Measurements from ENCODE around the gene ANKRD65. TPM values are rescaled to one million over a fixed set of nuclear protein-coding genes. Genes with fewer than 3 reads are reported as not detected.
"Not testable (repeated sequence)": the region's sequence is repeated elsewhere in the genome, so short reads cannot be mapped to it uniquely, and the experiment has no call there.

The ANKRD65 gene
- total and polyA plus RNA-seq, 3 donors from 2014 or later: 10.0 to 14.7 (median 10.4) TPM

DNA sequence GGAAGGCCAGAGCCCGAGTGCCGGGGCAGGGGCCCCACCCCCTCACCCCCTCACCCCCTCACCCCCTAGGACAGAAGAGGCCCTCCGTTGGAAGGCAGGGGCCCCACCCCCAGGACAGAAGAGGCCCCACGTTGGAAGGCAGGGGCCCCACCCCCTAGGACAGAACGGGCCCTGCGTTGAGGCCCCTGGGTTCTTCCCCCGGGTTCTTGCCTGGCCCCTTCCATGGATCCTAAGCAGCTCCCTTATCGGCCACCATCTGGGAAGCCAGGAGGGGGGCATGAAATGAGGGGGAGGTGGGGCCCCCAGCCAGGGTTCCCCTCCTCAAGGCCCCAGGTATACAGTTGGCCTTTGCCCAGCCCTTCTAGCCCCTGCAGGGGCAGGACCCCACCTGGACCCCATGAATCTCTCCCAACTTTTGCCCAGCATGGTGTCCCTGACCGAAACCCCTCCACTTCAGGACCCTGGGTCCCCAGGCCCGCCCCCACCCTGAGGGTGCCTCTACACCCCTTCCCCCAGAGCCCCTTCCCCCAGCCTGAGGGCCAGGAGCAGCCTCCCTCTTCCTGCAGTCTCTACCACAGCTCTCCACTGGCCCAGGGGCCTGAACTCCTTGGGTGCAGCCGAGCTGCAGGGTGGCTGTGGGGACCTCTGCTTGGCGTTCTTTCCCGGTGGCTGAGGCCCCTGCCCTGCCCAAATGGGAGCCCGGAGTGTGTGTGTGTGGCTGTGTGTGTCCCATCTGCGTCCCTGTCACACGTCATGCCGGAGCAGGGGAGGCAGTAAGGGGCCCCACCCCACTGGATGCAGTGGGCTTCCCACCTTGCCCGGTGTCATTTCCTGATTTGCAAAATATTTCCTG is 10.1 kb upstream of the ANKRD65 start:
- no peaks in the 10 kb centered on the region for H3K9me3 ChIP-seq
- no peak for TF ChIP-seq POLR2A (IDR thresholded peaks at IDR 0.05)
- TF ChIP-seq, protein P1, sequence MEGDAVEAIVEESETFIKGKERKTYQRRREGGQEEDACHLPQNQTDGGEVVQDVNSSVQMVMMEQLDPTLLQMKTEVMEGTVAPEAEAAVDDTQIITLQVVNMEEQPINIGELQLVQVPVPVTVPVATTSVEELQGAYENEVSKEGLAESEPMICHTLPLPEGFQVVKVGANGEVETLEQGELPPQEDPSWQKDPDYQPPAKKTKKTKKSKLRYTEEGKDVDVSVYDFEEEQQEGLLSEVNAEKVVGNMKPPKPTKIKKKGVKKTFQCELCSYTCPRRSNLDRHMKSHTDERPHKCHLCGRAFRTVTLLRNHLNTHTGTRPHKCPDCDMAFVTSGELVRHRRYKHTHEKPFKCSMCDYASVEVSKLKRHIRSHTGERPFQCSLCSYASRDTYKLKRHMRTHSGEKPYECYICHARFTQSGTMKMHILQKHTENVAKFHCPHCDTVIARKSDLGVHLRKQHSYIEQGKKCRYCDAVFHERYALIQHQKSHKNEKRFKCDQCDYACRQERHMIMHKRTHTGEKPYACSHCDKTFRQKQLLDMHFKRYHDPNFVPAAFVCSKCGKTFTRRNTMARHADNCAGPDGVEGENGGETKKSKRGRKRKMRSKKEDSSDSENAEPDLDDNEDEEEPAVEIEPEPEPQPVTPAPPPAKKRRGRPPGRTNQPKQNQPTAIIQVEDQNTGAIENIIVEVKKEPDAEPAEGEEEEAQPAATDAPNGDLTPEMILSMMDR (IDR thresholded peaks at IDR 0.05): no peak
- no peaks in the 10 kb centered on the region for H3K36me3 ChIP-seq (ENCODE audit: low read depth, missing control alignments)
- peaks cover 67% of the 10 kb centered on the region for H3K4me1 ChIP-seq
- peak overlapping the region; percentile 88 to 89 for H3K27ac ChIP-seq
- no peaks in the 10 kb centered on the region for H3K27me3 ChIP-seq
- DNase-seq: no peak
- WGBS, 2 donors: 34 to 60% methylated on average over 1 to 14 of the region's 18 CpGs
- intact Hi-C loops (cut with DNase I; ENCODE audit: low total_unique reads): no loop called here
- H3K4me3 ChIP-seq: no peak overlapping the region

DNA sequence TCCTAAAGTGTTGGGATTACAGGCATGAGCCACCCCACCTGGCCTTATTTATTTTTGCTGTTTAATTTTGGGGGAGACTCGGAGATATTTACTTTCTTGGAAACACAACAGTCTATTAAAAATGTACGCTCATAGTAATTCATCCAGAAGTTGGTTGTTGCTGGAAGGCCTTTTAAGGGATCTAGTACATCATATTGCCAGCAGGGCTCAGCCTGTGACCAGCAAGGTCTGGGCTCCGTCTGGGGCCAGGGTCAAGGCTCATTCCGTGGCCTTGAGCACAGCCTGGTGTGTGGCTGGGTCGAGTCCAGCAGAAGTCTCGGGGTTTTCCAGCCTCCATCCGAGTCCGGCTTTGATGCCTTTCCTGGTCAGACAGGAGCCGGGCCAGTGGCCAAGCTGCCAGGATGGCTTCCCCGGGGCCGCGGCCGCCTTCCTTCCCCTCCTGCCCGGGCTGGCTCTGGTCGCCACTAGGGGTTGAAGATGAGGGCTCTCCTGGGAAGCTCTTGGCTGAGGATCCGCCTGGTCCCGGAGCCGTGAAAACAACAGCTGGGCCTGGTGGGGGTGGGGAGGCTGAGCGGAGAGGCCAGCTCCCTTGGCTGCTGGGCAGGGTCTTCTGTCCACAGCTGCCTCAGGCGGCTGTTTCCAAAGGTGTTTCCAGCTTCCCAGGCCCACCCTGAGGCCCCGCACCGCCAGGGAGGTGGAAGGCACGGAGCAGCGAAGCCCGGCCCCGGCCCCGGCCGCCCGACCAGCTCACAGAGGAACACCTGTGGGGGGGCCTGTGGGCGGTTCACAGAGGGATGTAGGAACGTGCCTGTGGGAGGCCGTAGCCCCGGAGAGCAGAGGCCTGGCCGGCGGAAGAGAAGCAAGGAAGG is 9.3 kb upstream of the ANKRD65 start:
- WGBS, 2 donors: 26 to 44% methylated on average over 6 to 34 of the region's 35 CpGs
- peaks cover 64% of the 10 kb centered on the region for H3K4me1 ChIP-seq

DNA sequence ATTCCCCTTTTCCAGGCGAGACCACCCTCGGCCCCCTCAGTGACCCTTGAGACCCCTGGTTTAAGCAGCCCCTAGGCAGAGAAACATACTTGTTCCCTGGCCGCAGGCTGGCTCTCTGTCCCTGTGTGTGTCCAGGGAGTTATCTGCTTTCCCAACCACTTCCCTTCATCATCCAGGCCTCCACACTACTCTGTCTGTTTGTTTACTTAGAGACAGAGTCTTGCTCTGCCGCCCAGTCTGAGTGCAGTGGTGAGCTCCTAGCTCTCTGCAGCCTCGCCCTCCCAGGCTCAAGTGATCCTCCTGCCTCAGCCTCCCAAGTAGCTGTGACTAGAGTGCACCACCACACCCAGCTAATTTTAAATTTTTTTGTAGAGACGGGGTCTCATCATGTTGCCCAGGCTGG is 8.6 kb upstream of the ANKRD65 start:
- no peak overlapping the region for H3K4me3 ChIP-seq
- 33 to 37% methylated on average over 6 of the region's 6 CpGs for WGBS, 2 donors
- peak overlapping the region; percentile 88 to 89 for H3K27ac ChIP-seq
- no peaks in the 10 kb centered on the region for H3K27me3 ChIP-seq
- no peak for TF ChIP-seq POLR2A (IDR thresholded peaks at IDR 0.05)
- TF ChIP-seq, protein P1 (IDR thresholded peaks at IDR 0.05): no peak
- intact Hi-C loops (cut with DNase I; ENCODE audit: low total_unique reads): no loop called here
- DNase-seq: no peak
- H3K4me1 ChIP-seq: peaks cover 57% of the 10 kb centered on the region
- H3K36me3 ChIP-seq (ENCODE audit: low read depth, missing control alignments): no peaks in the 10 kb centered on the region
- no peaks in the 10 kb centered on the region for H3K9me3 ChIP-seq

More for the DNA sequence above, 9.3 kb upstream of the ANKRD65 start:
- no peaks in the 10 kb centered on the region for H3K9me3 ChIP-seq
- intact Hi-C loops (cut with DNase I; ENCODE audit: low total_unique reads): no loop called here
- H3K27ac ChIP-seq: peak overlapping the region; percentile 88 to 89
- DNase-seq: peak; percentile 91
- no peaks in the 10 kb centered on the region for H3K36me3 ChIP-seq (ENCODE audit: low read depth, missing control alignments)
- H3K4me3 ChIP-seq: no peak overlapping the region
- TF ChIP-seq POLR2A (IDR thresholded peaks at IDR 0.05): no peak
- TF ChIP-seq, protein P1 (IDR thresholded peaks at IDR 0.05): peak in 2 of 3 experiments; percentile 30 to 48
- H3K27me3 ChIP-seq: no peaks in the 10 kb centered on the region

DNA sequence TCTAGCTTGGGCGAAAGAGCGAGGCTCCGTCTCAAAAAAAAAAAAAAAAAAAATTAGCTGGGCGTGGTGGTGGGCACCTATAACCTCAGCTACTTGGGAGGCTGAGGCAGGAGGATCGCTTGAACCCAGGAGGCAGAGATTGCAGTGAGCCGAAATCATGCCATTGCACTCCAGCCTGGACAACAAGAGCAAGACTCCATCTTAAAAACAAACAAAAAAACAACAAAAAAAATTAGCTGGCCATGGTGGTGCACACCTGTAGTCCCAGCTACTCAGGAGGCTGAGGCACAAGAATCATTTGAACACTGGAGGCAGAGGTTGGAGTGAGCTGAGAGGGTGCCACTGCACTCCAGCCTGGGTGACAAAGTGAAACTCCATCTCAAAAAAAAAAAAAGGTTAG is 7.9 kb upstream of the ANKRD65 start:
- H3K9me3 ChIP-seq; H3K4me3 ChIP-seq; DNase-seq; H3K36me3 ChIP-seq (ENCODE audit: low read depth, missing control alignments); intact Hi-C loops (cut with DNase I; ENCODE audit: low total_unique reads); H3K27me3 ChIP-seq: not testable (repeated sequence)
- Histone ChIP-seq H3K27ac (peak overlapping the region in 1 of 2 donors; percentile 89), H3K4me1 (peaks cover 50% of the 10 kb centered on the region)
- WGBS, 2 donors: 94 to 95% methylated on average over 6 of the region's 6 CpGs

DNA sequence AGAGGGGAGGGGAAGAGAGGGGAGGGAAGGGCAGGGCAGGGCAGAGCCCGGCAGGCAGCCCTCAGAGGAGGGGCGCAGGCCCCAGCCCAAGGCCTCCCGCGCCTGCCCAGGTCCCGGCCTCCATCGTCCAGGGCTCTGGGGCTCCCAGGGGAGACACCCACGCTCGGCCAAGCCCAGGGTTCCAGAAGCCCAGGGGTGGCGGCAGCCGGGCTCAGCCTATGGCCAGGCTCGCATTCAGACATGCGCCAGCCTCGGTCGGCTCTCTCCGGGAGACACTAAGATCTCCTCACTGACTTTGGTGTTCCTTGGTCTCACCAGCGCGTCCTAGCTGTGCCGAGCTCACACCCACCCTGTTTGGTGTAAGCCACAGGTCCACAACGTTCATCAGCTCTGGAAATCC is 7.1 kb upstream of the ANKRD65 start:
- Histone ChIP-seq H3K4me1 (peaks cover 42% of the 10 kb centered on the region), H3K27me3 (no peaks in the 10 kb centered on the region), H3K27ac (peak overlapping the region in 1 of 2 donors; percentile 50), H3K4me3 (no peak overlapping the region), H3K36me3 (ENCODE audit: low read depth, missing control alignments) (no peaks in the 10 kb centered on the region), H3K9me3 (no peaks in the 10 kb centered on the region)
- TF ChIP-seq POLR2A (IDR thresholded peaks at IDR 0.05): no peak
- TF ChIP-seq, protein P1 (IDR thresholded peaks at IDR 0.05): no peak
- 80 to 82% methylated on average over 17 to 19 of the region's 19 CpGs for WGBS, 2 donors
- DNase-seq: no peak
- intact Hi-C loops (cut with DNase I; ENCODE audit: low total_unique reads): no loop called here
